Panc1 (cell line): ENCODE results near the gene SYPL2.

Source experiments
- POLR2AphosphoS5 ChIP-seq: IDR thresholded peaks from 2 replicates; pipeline ENCODE4 v1.6.1; 2012; ENCODE audit warnings: mild to moderate bottlenecking, low read depth, low read length, moderate library complexity
- TCF7L2 ChIP-seq: IDR thresholded peaks from 2 replicates; pipeline ENCODE4 v1.6.1; 2011; ENCODE audit warnings: mild to moderate bottlenecking, low read depth, low read length, inconsistent platforms
- TF ChIP-seq, protein P1 (sequence below): fragments of 450-650 bp; IDR thresholded peaks from 2 replicates; pipeline ENCODE4 v1.5.1; 2017; ENCODE audit warnings: mild to moderate bottlenecking
- TF ChIP-seq, protein P2 (sequence below), 2 experiments: IDR thresholded peaks; 2 replicates each; pipeline ENCODE4 v1.6.1; 2011 to 2012; ENCODE audit warnings: low read depth in 2 of 2, control low read depth in 1 of 2, low read length in 1 of 2, mild to moderate bottlenecking in 1 of 2, moderate library complexity in 1 of 2; ENCODE audit not compliant: insufficient read depth in 1 of 2

DNA sequence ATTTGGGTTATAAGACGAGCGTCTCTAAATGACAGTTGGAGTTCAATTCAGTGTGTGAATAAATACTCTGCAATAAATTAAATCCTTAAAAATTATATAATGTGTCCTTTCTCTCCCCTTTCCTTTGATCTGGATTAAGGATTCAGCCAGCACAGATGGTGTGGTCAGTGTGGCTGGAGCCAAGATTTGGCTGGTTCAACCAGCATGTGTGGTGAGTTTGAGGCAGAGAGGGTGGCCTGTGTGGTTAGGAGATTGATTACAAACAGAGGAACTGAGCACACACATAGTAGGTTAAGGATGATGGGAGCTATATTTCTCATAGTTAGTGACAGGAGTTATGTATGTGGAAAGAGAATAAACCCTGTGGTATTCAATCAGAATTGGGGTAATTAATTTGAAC, 57.4 kb downstream of the SYPL2 start:
- TF ChIP-seq, protein P1, sequence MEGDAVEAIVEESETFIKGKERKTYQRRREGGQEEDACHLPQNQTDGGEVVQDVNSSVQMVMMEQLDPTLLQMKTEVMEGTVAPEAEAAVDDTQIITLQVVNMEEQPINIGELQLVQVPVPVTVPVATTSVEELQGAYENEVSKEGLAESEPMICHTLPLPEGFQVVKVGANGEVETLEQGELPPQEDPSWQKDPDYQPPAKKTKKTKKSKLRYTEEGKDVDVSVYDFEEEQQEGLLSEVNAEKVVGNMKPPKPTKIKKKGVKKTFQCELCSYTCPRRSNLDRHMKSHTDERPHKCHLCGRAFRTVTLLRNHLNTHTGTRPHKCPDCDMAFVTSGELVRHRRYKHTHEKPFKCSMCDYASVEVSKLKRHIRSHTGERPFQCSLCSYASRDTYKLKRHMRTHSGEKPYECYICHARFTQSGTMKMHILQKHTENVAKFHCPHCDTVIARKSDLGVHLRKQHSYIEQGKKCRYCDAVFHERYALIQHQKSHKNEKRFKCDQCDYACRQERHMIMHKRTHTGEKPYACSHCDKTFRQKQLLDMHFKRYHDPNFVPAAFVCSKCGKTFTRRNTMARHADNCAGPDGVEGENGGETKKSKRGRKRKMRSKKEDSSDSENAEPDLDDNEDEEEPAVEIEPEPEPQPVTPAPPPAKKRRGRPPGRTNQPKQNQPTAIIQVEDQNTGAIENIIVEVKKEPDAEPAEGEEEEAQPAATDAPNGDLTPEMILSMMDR: no peak
- TF ChIP-seq POLR2AphosphoS5 (no peak), TCF7L2 (no peak)
- TF ChIP-seq, protein P2, sequence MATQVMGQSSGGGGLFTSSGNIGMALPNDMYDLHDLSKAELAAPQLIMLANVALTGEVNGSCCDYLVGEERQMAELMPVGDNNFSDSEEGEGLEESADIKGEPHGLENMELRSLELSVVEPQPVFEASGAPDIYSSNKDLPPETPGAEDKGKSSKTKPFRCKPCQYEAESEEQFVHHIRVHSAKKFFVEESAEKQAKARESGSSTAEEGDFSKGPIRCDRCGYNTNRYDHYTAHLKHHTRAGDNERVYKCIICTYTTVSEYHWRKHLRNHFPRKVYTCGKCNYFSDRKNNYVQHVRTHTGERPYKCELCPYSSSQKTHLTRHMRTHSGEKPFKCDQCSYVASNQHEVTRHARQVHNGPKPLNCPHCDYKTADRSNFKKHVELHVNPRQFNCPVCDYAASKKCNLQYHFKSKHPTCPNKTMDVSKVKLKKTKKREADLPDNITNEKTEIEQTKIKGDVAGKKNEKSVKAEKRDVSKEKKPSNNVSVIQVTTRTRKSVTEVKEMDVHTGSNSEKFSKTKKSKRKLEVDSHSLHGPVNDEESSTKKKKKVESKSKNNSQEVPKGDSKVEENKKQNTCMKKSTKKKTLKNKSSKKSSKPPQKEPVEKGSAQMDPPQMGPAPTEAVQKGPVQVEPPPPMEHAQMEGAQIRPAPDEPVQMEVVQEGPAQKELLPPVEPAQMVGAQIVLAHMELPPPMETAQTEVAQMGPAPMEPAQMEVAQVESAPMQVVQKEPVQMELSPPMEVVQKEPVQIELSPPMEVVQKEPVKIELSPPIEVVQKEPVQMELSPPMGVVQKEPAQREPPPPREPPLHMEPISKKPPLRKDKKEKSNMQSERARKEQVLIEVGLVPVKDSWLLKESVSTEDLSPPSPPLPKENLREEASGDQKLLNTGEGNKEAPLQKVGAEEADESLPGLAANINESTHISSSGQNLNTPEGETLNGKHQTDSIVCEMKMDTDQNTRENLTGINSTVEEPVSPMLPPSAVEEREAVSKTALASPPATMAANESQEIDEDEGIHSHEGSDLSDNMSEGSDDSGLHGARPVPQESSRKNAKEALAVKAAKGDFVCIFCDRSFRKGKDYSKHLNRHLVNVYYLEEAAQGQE (IDR thresholded peaks at IDR 0.05; ENCODE audit: insufficient read depth in 1 of 2, low read depth in 2 of 2, low read length in 1 of 2): no peak
